Cardiac muscle cell (in vitro differentiated cells and primary cell): ENCODE results near the gene PBX1. TPM values are rescaled to one million over a fixed set of nuclear protein-coding genes. Genes with fewer than 3 reads are reported as not detected.

Experiments
- DNase-seq, 2 donors: peaks; one replicate each; pipeline versions ENCODE4 v3.0.0 to v3.0.0-alpha.2; 2010 to 2017; ENCODE audit warnings: low read depth in 1 of 2, low spot score in 1 of 2
- H3K27ac ChIP-seq: fragments of 200-600 bp; sonication (generic); 2 replicates; pipeline ENCODE4 v1.5.1; 2016
- H3K27me3 ChIP-seq: fragments of 200-600 bp; sonication (generic); 2 replicates; pipeline ENCODE4 v1.6.0; 2016; ENCODE audit warnings: control low read depth
- H3K36me3 ChIP-seq: fragments of 200-600 bp; sonication (generic); 2 replicates; pipeline ENCODE4 v1.5.1; 2016; ENCODE audit warnings: control low read depth
- H3K4me1 ChIP-seq: fragments of 200-600 bp; sonication (generic); 2 replicates; pipeline ENCODE4 v1.8.1; 2017; ENCODE audit warnings: low read depth, mild to moderate bottlenecking, mixed run types
- H3K4me3 ChIP-seq: fragments of 200-600 bp; sonication (generic); 2 replicates; pipeline ENCODE4 v1.5.1; 2016; ENCODE audit warnings: mild to moderate bottlenecking
- H3K9me3 ChIP-seq: fragments of 200-600 bp; sonication (generic); 2 replicates; pipeline ENCODE4 v1.5.1; 2017; ENCODE audit warnings: low read depth, mild to moderate bottlenecking, control low read depth
- CTCF ChIP-seq: IDR thresholded peaks from 2 replicates; pipeline ENCODE4 v1.5.1; 2012; ENCODE audit warnings: low read depth, mild to moderate bottlenecking, low read length
- polyA plus RNA-seq: library from polyadenylated mRNA; unstranded; fragments of >200 nt; fragmentation: Nextera tagmentation; extraction: Ambion mirVana; gene quantifications from 2 replicates; pipeline ENCODE4 v1.2.1, GENCODE V29; 2016
- total RNA-seq: library from RNA; depleted of rRNA; stranded (reverse); fragments of >200 nt; gene quantifications from 2 replicates; pipeline ENCODE4 v1.2.3, GENCODE V29; 2016

PBX1 gene
- total and polyA plus RNA-seq, 2 experiments from 2014 or later = 43.5 to 182 TPM

DNA sequence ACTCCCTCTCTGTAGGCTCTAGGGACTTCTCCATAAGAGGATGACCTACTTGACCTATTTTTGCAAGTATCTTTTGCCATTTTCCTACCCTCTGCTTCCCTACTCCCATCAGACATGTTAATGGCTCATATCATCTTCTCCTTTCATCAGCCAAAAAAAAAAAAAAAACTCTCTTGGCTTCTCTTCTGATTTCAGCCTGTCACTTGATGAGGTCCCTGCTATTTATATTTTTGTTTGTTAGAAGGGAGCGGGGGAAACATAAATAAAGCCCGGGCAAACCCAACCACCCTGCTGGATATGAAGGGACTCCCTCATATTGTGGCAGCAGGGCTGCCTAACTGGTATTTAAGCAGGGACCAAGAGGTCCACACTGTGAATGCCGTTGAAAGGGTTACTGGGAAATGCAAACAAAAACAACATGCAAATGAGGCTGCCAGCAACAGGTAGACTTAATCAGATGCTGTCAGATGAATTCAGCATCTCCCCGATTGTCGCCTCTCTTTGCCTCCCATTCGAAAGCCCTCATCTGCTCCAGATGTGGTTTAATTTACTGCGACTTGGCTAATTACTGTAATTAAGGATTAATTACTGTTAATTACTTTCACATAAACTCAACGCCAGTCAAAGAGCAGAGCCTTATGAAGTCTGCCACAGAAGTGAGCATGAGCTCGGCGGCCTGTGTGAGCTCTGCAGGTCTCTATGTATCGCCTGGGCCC lies 172.3 kb downstream of the PBX1 start:
- no peak for DNase-seq

DNA sequence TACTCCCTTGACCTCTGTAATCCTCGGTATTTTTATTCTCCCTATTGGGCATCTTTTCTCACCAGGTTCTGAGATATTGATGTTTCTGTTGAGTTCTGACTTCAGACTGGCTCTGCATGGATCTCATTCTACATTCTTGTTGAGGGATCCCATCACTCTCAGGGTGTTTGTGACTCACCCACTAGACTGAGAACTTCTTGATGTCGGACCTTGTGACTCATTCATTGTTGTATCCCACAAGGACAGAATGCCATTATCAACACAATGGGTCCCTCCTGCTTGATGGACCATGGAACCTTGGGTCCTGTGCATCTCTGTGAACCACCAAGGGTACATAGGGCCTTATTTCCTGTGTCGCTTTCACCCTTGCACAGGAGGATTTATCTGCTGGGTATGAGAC lies 174.1 kb downstream of the PBX1 start:
- Histone ChIP-seq H3K36me3 (no peaks in the 10 kb centered on the region), H3K4me3 (no peak overlapping the region), H3K27ac (no peak overlapping the region), H3K9me3 (no peaks in the 10 kb centered on the region), H3K27me3 (no peaks in the 10 kb centered on the region), H3K4me1 (peaks cover 40% of the 10 kb centered on the region)
- peak in 1 of 2 donors; percentile 54 for DNase-seq
- TF ChIP-seq CTCF = no peak

More for the DNA sequence above, 172.3 kb downstream of the PBX1 start:
- Histone ChIP-seq H3K4me1 (peaks cover 35% of the 10 kb centered on the region), H3K9me3 (no peaks in the 10 kb centered on the region), H3K27me3 (no peaks in the 10 kb centered on the region), H3K27ac (peak overlapping the region; percentile 44), H3K4me3 (no peak overlapping the region), H3K36me3 (no peaks in the 10 kb centered on the region)
- TF ChIP-seq CTCF = no peak

DNA sequence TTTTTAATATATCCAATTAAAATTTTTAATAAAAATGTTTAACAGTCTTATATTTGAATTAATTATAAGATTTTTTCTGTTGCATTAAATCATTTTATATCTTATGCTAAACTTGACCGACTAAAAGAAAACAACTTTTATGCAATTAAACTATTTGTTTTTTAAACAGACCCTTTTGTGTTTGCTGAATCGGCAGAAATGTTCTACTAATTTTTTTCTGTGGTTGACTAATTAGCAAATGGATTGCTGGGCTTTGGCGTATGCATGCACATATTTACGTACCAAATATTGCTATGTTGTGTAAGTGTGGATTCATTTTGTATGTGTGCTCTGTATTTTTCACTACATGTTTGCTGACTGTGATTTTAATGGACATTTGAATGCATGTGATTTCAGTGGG lies 174.8 kb downstream of the PBX1 start:
- no peak for TF ChIP-seq CTCF
- Histone ChIP-seq H3K27me3 (no peaks in the 10 kb centered on the region), H3K27ac (no peak overlapping the region), H3K9me3 (no peaks in the 10 kb centered on the region), H3K4me1 (peaks cover 37% of the 10 kb centered on the region), H3K36me3 (no peaks in the 10 kb centered on the region), H3K4me3 (no peak overlapping the region)
- DNase-seq = no peak

- no peaks in the 10 kb centered on the region for H3K9me3 ChIP-seq
- H3K4me3 ChIP-seq = no peak overlapping the region
- no peaks in the 10 kb centered on the region for H3K36me3 ChIP-seq
- H3K27me3 ChIP-seq = no peaks in the 10 kb centered on the region
- no peak for TF ChIP-seq CTCF
- H3K4me1 ChIP-seq = peaks cover 27% of the 10 kb centered on the region
- peak in 1 of 2 donors; percentile 69 for DNase-seq
- H3K27ac ChIP-seq = peak overlapping the region; percentile 46
Observed at GRCh38 chr1:164735315-164736052, 176.5 kb downstream of the PBX1 start.

- Histone ChIP-seq H3K27ac (peak overlapping the region; percentile 46), H3K36me3 (no peaks in the 10 kb centered on the region), H3K4me3 (no peak overlapping the region), H3K27me3 (no peaks in the 10 kb centered on the region), H3K4me1 (peaks cover 26% of the 10 kb centered on the region), H3K9me3 (no peaks in the 10 kb centered on the region)
- no peak for TF ChIP-seq CTCF
- no peak for DNase-seq
Observed at GRCh38 chr1:164736137-164736536, 177.2 kb downstream of the PBX1 start.
